Glutamatergic neuron (in vitro differentiated cells): ENCODE measurements around the gene TMEM53. TPM values are rescaled to one million over a fixed set of nuclear protein-coding genes. Genes with fewer than 3 reads are reported as not detected.

Experiments
- DNase-seq: peaks from one replicate; pipeline ENCODE4 v3.0.0; 2022
- H3K27ac Mint-ChIP-seq: one replicate; pipeline ENCODE4 v1.8.0; 2020; ENCODE audit warnings: mild to moderate bottlenecking, mixed read lengths, inconsistent platforms; ENCODE audit not compliant: unreplicated experiment
- H3K27me3 Mint-ChIP-seq: one replicate; pipeline ENCODE4 v1.8.0; 2020; ENCODE audit warnings: mild to moderate bottlenecking, moderate library complexity, mixed read lengths, inconsistent platforms; ENCODE audit not compliant: unreplicated experiment
- H3K36me3 Mint-ChIP-seq: one replicate; pipeline ENCODE4 v1.8.0; 2020; ENCODE audit warnings: mild to moderate bottlenecking, mixed read lengths, inconsistent platforms; ENCODE audit not compliant: unreplicated experiment
- H3K4me1 Mint-ChIP-seq: one replicate; pipeline ENCODE4 v1.8.0; 2020; ENCODE audit warnings: mild to moderate bottlenecking, low read depth, mixed read lengths, inconsistent platforms; ENCODE audit not compliant: unreplicated experiment
- H3K4me3 Mint-ChIP-seq: one replicate; pipeline ENCODE4 v1.8.0; 2020; ENCODE audit warnings: mild to moderate bottlenecking, mixed read lengths, inconsistent platforms; ENCODE audit not compliant: unreplicated experiment
- H3K9me3 Mint-ChIP-seq: one replicate; pipeline ENCODE4 v1.8.0; 2020; ENCODE audit warnings: mild to moderate bottlenecking, moderate library complexity, mixed read lengths, inconsistent platforms; ENCODE audit not compliant: unreplicated experiment
- total RNA-seq: library from RNA; stranded (reverse); fragmentation: NEBNext Ultra II Directional; extraction: Animal tissue kit (Norgen Biotek cat#: 25700); gene quantifications from one replicate; pipeline ENCODE4 v1.2.1, GENCODE V29; 2021; ENCODE audit not compliant: unreplicated experiment
- TF ChIP-seq, protein P1 (sequence below): fragments of 200-600 bp; sonication (generic); IDR thresholded peaks from one replicate; pipeline ENCODE4 v1.5.0; 2021; ENCODE audit not compliant: partially characterized antibody, unreplicated experiment

Gene TMEM53
- total RNA-seq, 1 donor from 2014 or later, result 10.1 TPM

DNA sequence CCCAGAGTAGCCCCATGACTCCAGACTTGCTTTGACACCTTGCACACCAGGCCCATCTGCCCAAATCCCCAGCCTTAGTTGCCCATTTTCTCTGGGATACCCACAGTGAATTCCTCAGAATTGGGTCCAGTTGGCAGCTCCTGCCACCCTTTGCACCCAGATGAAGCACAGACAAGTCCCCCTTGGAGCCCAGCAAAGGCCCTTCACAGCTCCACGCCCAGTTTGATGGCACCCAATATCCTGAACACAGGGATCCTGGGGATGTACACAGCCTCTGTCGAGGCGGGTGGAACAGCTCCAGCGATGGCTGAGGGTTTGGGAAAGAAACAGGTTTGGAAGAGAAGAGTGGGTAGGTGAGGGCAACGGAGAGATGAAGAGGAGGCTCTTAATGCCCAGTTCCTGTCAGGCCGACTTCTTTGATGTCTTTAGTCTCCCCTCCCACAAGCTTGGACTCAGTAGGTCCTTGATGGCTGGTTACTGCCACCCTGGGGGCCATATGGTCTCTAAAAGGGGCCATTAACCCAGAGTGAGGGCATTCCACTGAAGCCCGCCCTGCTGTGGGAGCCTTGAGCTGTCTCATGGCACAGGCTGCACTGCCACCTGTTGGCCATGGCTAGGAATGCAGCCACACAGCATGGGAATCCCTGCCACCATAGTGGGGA lies 21.7 kb downstream of the TMEM53 start:
- H3K9me3 Mint-ChIP-seq, result peaks cover 9% of the 10 kb centered on the region
- H3K27ac Mint-ChIP-seq, result no peak overlapping the region

DNA sequence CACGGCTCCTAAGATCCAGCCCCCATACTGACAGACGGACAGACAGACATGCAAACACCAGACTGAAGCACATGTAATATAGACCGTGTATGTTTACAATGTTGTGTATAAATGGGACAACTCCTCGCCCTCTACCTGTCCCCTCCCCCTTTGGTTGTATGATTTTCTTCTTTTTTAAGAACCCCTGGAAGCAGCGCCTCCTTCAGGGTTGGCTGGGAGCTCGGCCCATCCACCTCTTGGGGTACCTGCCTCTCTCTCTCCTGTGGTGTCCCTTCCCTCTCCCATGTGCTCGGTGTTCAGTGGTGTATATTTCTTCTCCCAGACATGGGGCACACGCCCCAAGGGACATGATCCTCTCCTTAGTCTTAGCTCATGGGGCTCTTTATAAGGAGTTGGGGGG lies 23.2 kb downstream of the TMEM53 start:
- peaks cover 9% of the 10 kb centered on the region for H3K9me3 Mint-ChIP-seq
- H3K4me3 Mint-ChIP-seq, result no peak overlapping the region
- peaks cover 16% of the 10 kb centered on the region for H3K4me1 Mint-ChIP-seq
- H3K27ac Mint-ChIP-seq, result no peak overlapping the region
- peaks cover 6% of the 10 kb centered on the region for H3K36me3 Mint-ChIP-seq
- TF ChIP-seq, protein P1, sequence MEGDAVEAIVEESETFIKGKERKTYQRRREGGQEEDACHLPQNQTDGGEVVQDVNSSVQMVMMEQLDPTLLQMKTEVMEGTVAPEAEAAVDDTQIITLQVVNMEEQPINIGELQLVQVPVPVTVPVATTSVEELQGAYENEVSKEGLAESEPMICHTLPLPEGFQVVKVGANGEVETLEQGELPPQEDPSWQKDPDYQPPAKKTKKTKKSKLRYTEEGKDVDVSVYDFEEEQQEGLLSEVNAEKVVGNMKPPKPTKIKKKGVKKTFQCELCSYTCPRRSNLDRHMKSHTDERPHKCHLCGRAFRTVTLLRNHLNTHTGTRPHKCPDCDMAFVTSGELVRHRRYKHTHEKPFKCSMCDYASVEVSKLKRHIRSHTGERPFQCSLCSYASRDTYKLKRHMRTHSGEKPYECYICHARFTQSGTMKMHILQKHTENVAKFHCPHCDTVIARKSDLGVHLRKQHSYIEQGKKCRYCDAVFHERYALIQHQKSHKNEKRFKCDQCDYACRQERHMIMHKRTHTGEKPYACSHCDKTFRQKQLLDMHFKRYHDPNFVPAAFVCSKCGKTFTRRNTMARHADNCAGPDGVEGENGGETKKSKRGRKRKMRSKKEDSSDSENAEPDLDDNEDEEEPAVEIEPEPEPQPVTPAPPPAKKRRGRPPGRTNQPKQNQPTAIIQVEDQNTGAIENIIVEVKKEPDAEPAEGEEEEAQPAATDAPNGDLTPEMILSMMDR, result no peak
- DNase-seq, result no peak
- peaks cover 7% of the 10 kb centered on the region for H3K27me3 Mint-ChIP-seq

More for the DNA sequence above, 21.7 kb downstream of the TMEM53 start:
- Mint-ChIP-seq H3K4me3 (no peak overlapping the region), H3K27me3 (peaks cover 7% of the 10 kb centered on the region), H3K36me3 (peaks cover 6% of the 10 kb centered on the region), H3K4me1 (peaks cover 16% of the 10 kb centered on the region)
- TF ChIP-seq, protein P1, result peak; percentile 92
- peak; percentile 92 for DNase-seq

DNA sequence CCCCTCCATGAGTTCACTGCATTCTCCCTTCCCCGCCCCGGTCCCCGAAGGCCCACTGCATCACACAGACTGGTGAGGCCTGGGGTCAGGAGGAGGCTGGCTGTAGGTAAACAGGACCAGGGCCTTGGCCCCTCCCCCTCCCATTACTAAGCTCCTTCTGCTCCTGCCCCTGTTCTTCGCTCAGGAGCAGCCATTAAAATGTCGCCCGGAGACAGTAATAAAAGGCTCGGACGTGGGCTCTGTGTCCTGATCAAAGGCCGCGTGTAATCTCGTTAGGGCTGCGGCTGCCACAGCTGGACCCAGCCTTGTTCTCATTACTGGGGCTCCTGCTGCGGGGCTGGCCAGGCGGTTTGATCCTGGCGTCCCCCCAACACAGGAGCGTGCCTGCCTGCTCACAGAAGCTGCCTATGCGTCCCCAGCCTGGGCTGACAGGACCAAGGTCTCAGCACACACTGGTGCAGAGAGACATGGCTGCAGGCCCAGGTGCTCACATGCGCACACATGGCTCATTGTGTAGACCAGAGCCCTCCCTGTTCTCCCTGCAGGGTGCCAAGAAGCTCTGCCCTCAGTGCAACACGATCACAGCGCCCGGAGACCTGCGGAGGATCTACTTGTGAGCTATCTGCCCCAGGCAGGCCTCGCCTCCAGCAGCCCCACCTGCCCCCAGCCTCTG lies 24.0 kb downstream of the TMEM53 start:
- TF ChIP-seq, protein P1, result no peak
- peak; percentile 41 for DNase-seq
- H3K27me3 Mint-ChIP-seq, result peaks cover 7% of the 10 kb centered on the region
- no peak overlapping the region for H3K27ac Mint-ChIP-seq
- peaks cover 9% of the 10 kb centered on the region for H3K9me3 Mint-ChIP-seq
- H3K4me1 Mint-ChIP-seq, result peaks cover 16% of the 10 kb centered on the region
- H3K36me3 Mint-ChIP-seq, result peaks cover 6% of the 10 kb centered on the region
- no peak overlapping the region for H3K4me3 Mint-ChIP-seq

DNA sequence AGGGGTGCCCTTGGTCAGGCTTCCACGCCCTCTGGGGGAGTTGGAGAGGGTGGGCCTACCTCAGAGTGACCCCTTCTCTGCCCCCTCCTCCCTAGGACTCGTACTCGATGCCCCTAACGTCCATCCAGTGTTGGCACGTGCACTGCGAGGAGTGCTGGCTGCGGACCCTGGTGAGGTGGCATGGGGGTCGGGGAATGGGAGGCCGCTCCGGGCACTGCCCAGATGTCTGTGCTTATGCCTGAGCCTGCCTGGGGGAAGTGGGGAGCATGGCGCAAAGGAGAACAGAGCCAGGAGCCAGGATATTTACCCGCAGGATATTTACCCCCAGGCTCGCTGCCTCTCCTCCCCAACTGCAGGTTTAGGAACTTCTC lies 24.5 kb downstream of the TMEM53 start:
- H3K4me3 Mint-ChIP-seq, result no peak overlapping the region
- H3K27ac Mint-ChIP-seq, result no peak overlapping the region
- peaks cover 6% of the 10 kb centered on the region for H3K36me3 Mint-ChIP-seq
- peaks cover 16% of the 10 kb centered on the region for H3K4me1 Mint-ChIP-seq
- TF ChIP-seq, protein P1, result no peak
- DNase-seq, result no peak
- H3K27me3 Mint-ChIP-seq, result peaks cover 9% of the 10 kb centered on the region
- peaks cover 9% of the 10 kb centered on the region for H3K9me3 Mint-ChIP-seq
